Measurements from ENCODE around the gene USH1G. TPM values are rescaled to one million over a fixed set of nuclear protein-coding genes. Genes with fewer than 3 reads are reported as not detected.

The USH1G gene
- total RNA-seq, 1 donor from 2014 or later, result 0.14 TPM

GRCh38 chr17:74953134-74953687, 30.2 kb upstream of the USH1G start:
- H3K27ac Mint-ChIP-seq (ENCODE audit: unreplicated experiment), result no peak overlapping the region
- H3K27ac ChIP-seq (ENCODE audit: low read depth, low read length), result no peak overlapping the region
- no peaks in the 10 kb centered on the region for H3K4me1 ChIP-seq (ENCODE audit: insufficient read depth, low read length)
- no peak overlapping the region for H3K9ac ChIP-seq (ENCODE audit: low read length)
- peaks cover 37% of the 10 kb centered on the region for H3K27me3 Mint-ChIP-seq (ENCODE audit: low read depth, unreplicated experiment)
- no peak for FAIRE-seq
- no peak overlapping the region for H3K4me2 ChIP-seq (ENCODE audit: low read length)
- H3K9me3 ChIP-seq (ENCODE audit: insufficient read depth, low read depth, low read length), result no peaks in the 10 kb centered on the region
- no peak overlapping the region for H3K4me3 Mint-ChIP-seq (ENCODE audit: unreplicated experiment)
- no peaks in the 10 kb centered on the region for H4K20me1 ChIP-seq (ENCODE audit: insufficient read depth, low read length)
- H3K36me3 Mint-ChIP-seq (ENCODE audit: low read depth, unreplicated experiment), result peaks cover 2% of the 10 kb centered on the region
- peaks cover 6% of the 10 kb centered on the region for H3K27me3 ChIP-seq (ENCODE audit: insufficient read depth, low read length)
- H3K36me3 ChIP-seq (ENCODE audit: insufficient read depth, low read length), result no peaks in the 10 kb centered on the region
- H3K9me3 Mint-ChIP-seq (ENCODE audit: unreplicated experiment), result no peaks in the 10 kb centered on the region
- H3K79me2 ChIP-seq (ENCODE audit: insufficient read depth, low read length), result no peaks in the 10 kb centered on the region
- H3K4me1 Mint-ChIP-seq (ENCODE audit: low read depth, unreplicated experiment), result no peaks in the 10 kb centered on the region
- no peak overlapping the region for H3K4me3 ChIP-seq (ENCODE audit: insufficient read depth, low read depth, low read length)
- no peak for DNase-seq (ENCODE audit: low read depth)
- TF ChIP-seq EZH2 (IDR thresholded peaks at IDR 0.05; ENCODE audit: insufficient read depth, low read length) (no peak), CTCF (IDR thresholded peaks at IDR 0.05; ENCODE audit: insufficient read depth, low read depth, low read length) (no peak)
- no peak overlapping the region for H2AFZ ChIP-seq (ENCODE audit: low read depth, low read length)

GRCh38 chr17:74952431-74953133, 29.5 kb upstream of the USH1G start:
- Histone ChIP-seq H3K4me2 (ENCODE audit: low read length) (no peak overlapping the region), H3K4me3 (ENCODE audit: insufficient read depth, low read depth, low read length) (no peak overlapping the region), H3K9me3 (ENCODE audit: insufficient read depth, low read depth, low read length) (no peaks in the 10 kb centered on the region), H3K27me3 (ENCODE audit: insufficient read depth, low read length) (peaks cover 6% of the 10 kb centered on the region), H2AFZ (ENCODE audit: low read depth, low read length) (no peak overlapping the region), H3K27ac (ENCODE audit: low read depth, low read length) (no peak overlapping the region), H4K20me1 (ENCODE audit: insufficient read depth, low read length) (no peaks in the 10 kb centered on the region), H3K4me1 (ENCODE audit: insufficient read depth, low read length) (no peaks in the 10 kb centered on the region), H3K9ac (ENCODE audit: low read length) (no peak overlapping the region), H3K36me3 (ENCODE audit: insufficient read depth, low read length) (no peaks in the 10 kb centered on the region), H3K79me2 (ENCODE audit: insufficient read depth, low read length) (no peaks in the 10 kb centered on the region)
- H3K4me1 Mint-ChIP-seq (ENCODE audit: low read depth, unreplicated experiment), result no peaks in the 10 kb centered on the region
- no peaks in the 10 kb centered on the region for H3K9me3 Mint-ChIP-seq (ENCODE audit: unreplicated experiment)
- FAIRE-seq (no peak), DNase-seq (ENCODE audit: low read depth) (no peak)
- no peak for TF ChIP-seq EZH2 (IDR thresholded peaks at IDR 0.05; ENCODE audit: insufficient read depth, low read length)
- TF ChIP-seq CTCF (IDR thresholded peaks at IDR 0.05; ENCODE audit: insufficient read depth, low read depth, low read length), result no peak
- peaks cover 37% of the 10 kb centered on the region for H3K27me3 Mint-ChIP-seq (ENCODE audit: low read depth, unreplicated experiment)
- H3K36me3 Mint-ChIP-seq (ENCODE audit: low read depth, unreplicated experiment), result peaks cover 2% of the 10 kb centered on the region
- H3K27ac Mint-ChIP-seq (ENCODE audit: unreplicated experiment), result no peak overlapping the region
- no peak overlapping the region for H3K4me3 Mint-ChIP-seq (ENCODE audit: unreplicated experiment)

All from astrocyte (in vitro differentiated cells and primary cell).